H9 (cell line): ENCODE measurements around the gene PRDM5. TPM values are rescaled to one million over a fixed set of nuclear protein-coding genes. Genes with fewer than 3 reads are reported as not detected.

Experiments used
- DNase-seq: peaks from one replicate; pipeline ENCODE4 v3.0.0-alpha.2; 2017
- H2AFZ ChIP-seq: one replicate; pipeline ENCODE4 v1.6.1; 2013; ENCODE audit warnings: mild to moderate bottlenecking, low read length, control low read depth, moderate library complexity
- H2AK5ac ChIP-seq: 2 replicates; pipeline ENCODE4 v1.6.1; 2013; ENCODE audit warnings: low read length, control low read depth, mixed read lengths; ENCODE audit not compliant: insufficient read length
- H2BK120ac ChIP-seq: one replicate; pipeline ENCODE4 v1.6.1; 2013; ENCODE audit warnings: low read depth, mild to moderate bottlenecking, low read length, control low read depth, inconsistent platforms; ENCODE audit not compliant: poor library complexity, severe bottlenecking
- H2BK12ac ChIP-seq: 2 replicates; pipeline ENCODE4 v1.6.1; 2013; ENCODE audit warnings: low read length, control low read depth, mixed read lengths, low read depth; ENCODE audit not compliant: insufficient read length
- H2BK15ac ChIP-seq: 2 replicates; pipeline ENCODE4 v1.6.1; 2013; ENCODE audit warnings: low read depth, low read length, control low read depth
- H2BK20ac ChIP-seq: one replicate; pipeline ENCODE4 v1.6.1; 2013; ENCODE audit warnings: low read depth, mild to moderate bottlenecking, low read length, control low read depth, inconsistent platforms; ENCODE audit not compliant: poor library complexity, severe bottlenecking
- H2BK5ac ChIP-seq: 2 replicates; pipeline ENCODE4 v1.6.1; 2013; ENCODE audit warnings: low read length, control low read depth, mixed read lengths; ENCODE audit not compliant: insufficient read length
- H3K14ac ChIP-seq: 2 replicates; pipeline ENCODE4 v1.6.1; 2013; ENCODE audit warnings: low read length, control low read depth; ENCODE audit not compliant: insufficient read depth
- H3K18ac ChIP-seq: 2 replicates; pipeline ENCODE4 v1.6.1; 2013; ENCODE audit warnings: low read depth, mild to moderate bottlenecking, mixed read lengths, low read length, control low read depth; ENCODE audit not compliant: insufficient read length
- H3K23ac ChIP-seq: 2 replicates; pipeline ENCODE4 v1.6.1; 2013; ENCODE audit warnings: low read length, control low read depth, mixed read lengths, low read depth; ENCODE audit not compliant: insufficient read length
- H3K23me2 ChIP-seq: 2 replicates; pipeline ENCODE4 v1.6.1; 2013; ENCODE audit warnings: low read depth, mild to moderate bottlenecking, mixed read lengths, low read length, control low read depth; ENCODE audit not compliant: insufficient read length, poor library complexity, severe bottlenecking
- H3K27ac ChIP-seq: 2 replicates; pipeline ENCODE4 v1.5.1; 2013; ENCODE audit warnings: low read length, control low read depth, mixed read lengths, low read depth; ENCODE audit not compliant: insufficient read length
- H3K27me3 ChIP-seq: 2 replicates; pipeline ENCODE4 v1.6.1; 2013; ENCODE audit warnings: low read length, control low read depth, inconsistent platforms; ENCODE audit not compliant: insufficient read depth
- H3K4ac ChIP-seq: 2 replicates; pipeline ENCODE4 v1.6.1; 2013; ENCODE audit warnings: low read depth, mild to moderate bottlenecking, control low read depth, inconsistent platforms, low read length, moderate library complexity
- H3K4me1 ChIP-seq: 2 replicates; pipeline ENCODE4 v1.6.1; 2013; ENCODE audit warnings: low read length, control low read depth, inconsistent platforms; ENCODE audit not compliant: insufficient read depth
- H3K4me2 ChIP-seq: 2 replicates; pipeline ENCODE4 v1.6.1; 2013; ENCODE audit warnings: low read length, control low read depth, mixed read lengths; ENCODE audit not compliant: insufficient read length, insufficient read depth
- H3K56ac ChIP-seq: 2 replicates; pipeline ENCODE4 v1.6.1; 2013; ENCODE audit warnings: low read depth, mild to moderate bottlenecking, mixed read lengths, low read length, control low read depth; ENCODE audit not compliant: insufficient read length
- H3K79me1 ChIP-seq: 2 replicates; pipeline ENCODE4 v1.6.1; 2013; ENCODE audit warnings: low read depth, mild to moderate bottlenecking, moderate library complexity, low read length, control low read depth, inconsistent platforms; ENCODE audit not compliant: insufficient read depth, poor library complexity, severe bottlenecking
- H3K79me2 ChIP-seq: 2 replicates; pipeline ENCODE4 v1.6.1; 2013; ENCODE audit warnings: low read length, control low read depth, inconsistent platforms; ENCODE audit not compliant: insufficient read depth
- H3K9ac ChIP-seq: 2 replicates; pipeline ENCODE4 v1.6.1; 2013; ENCODE audit warnings: low read length, control low read depth, mixed read lengths; ENCODE audit not compliant: insufficient read length; ENCODE audit errors: extremely low read depth
- H3K9me3 ChIP-seq: one replicate; pipeline ENCODE4 v1.6.1; 2013; ENCODE audit warnings: low read depth, low read length, inconsistent platforms; ENCODE audit not compliant: control insufficient read depth
- H3T11ph ChIP-seq: one replicate; pipeline ENCODE4 v1.6.1; 2013; ENCODE audit warnings: mild to moderate bottlenecking, low read length, control low read depth, inconsistent platforms
- H4K20me1 ChIP-seq: one replicate; pipeline ENCODE4 v1.6.1; 2013; ENCODE audit not compliant: control insufficient read depth, insufficient read length, insufficient read depth
- H4K5ac ChIP-seq: 2 replicates; pipeline ENCODE4 v1.6.1; 2013; ENCODE audit warnings: low read depth, mild to moderate bottlenecking, mixed read lengths, low read length, control low read depth; ENCODE audit not compliant: insufficient read length
- H4K8ac ChIP-seq: replicated peaks from 2 replicates; pipeline ENCODE4 v1.6.1; 2013; ENCODE audit warnings: low read length, control low read depth, mixed read lengths, low read depth; ENCODE audit not compliant: insufficient read length
- H4K91ac ChIP-seq: 2 replicates; pipeline ENCODE4 v1.6.1; 2013; ENCODE audit warnings: low read depth, mild to moderate bottlenecking, moderate library complexity, mixed read lengths, low read length, control low read depth; ENCODE audit not compliant: insufficient read length
- H3K27ac Mint-ChIP-seq, 3 experiments: 2 replicates in 2 of 3; 3 replicates in 1 of 3; pipeline ENCODE4 v1.8.0; 2020 to 2021; ENCODE audit warnings: mixed read lengths in 3 of 3, mild to moderate bottlenecking in 1 of 3, moderate library complexity in 1 of 3
- H3K27me3 Mint-ChIP-seq: 2 replicates; pipeline ENCODE4 v1.8.0; 2021; ENCODE audit warnings: low read depth, mild to moderate bottlenecking, moderate library complexity, mixed read lengths
- H3K36me3 Mint-ChIP-seq, 3 experiments: 2 replicates in 2 of 3; 3 replicates in 1 of 3; pipeline ENCODE4 v1.8.0; 2020 to 2021; ENCODE audit warnings: low read depth in 3 of 3, mixed read lengths in 3 of 3; ENCODE audit not compliant: insufficient read depth in 1 of 3
- H3K4me1 Mint-ChIP-seq, 2 experiments: 2 replicates each; pipeline ENCODE4 v1.8.0; 2020; ENCODE audit warnings: mixed read lengths in 2 of 2
- H3K4me3 Mint-ChIP-seq, 2 experiments: 2 replicates in 1 of 2; 3 replicates in 1 of 2; pipeline ENCODE4 v1.8.0; 2020 to 2021; ENCODE audit warnings: mild to moderate bottlenecking in 2 of 2, mixed read lengths in 2 of 2, moderate library complexity in 1 of 2
- H3K9me3 Mint-ChIP-seq, 2 experiments: 2 replicates in 1 of 2; 3 replicates in 1 of 2; pipeline ENCODE4 v1.8.0; 2020; ENCODE audit warnings: mild to moderate bottlenecking in 2 of 2, mixed read lengths in 2 of 2, moderate library complexity in 1 of 2
- WGBS: extraction: QIAGEN DNeasy Blood & Tissue Kit; methylation state at CpG from one replicate; pipeline ENCODE4 v1.1.7; 2013; ENCODE audit warnings: missing lambda C conversion rate, low lambda C conversion rate, mixed read lengths; ENCODE audit not compliant: insufficient read length; ENCODE audit errors: extremely low coverage; 5-methylcytosine and 5-hydroxymethylcytosine counted together
- total RNA-seq: library from RNA; stranded (reverse); gene quantifications from 2 replicates; pipeline ENCODE4 v1.2.1, GENCODE V29; 2021
- TF ChIP-seq, protein P1 (sequence below): fragments of 200-600 bp; sonication (generic); conservative IDR thresholded peaks from 3 replicates; pipeline ENCODE4 v1.8.0; 2021; ENCODE audit warnings: antibody characterized with exemption, mild to moderate bottlenecking

PRDM5 gene
- total RNA-seq, 1 experiment from 2014 or later, result 21.7 TPM

DNA sequence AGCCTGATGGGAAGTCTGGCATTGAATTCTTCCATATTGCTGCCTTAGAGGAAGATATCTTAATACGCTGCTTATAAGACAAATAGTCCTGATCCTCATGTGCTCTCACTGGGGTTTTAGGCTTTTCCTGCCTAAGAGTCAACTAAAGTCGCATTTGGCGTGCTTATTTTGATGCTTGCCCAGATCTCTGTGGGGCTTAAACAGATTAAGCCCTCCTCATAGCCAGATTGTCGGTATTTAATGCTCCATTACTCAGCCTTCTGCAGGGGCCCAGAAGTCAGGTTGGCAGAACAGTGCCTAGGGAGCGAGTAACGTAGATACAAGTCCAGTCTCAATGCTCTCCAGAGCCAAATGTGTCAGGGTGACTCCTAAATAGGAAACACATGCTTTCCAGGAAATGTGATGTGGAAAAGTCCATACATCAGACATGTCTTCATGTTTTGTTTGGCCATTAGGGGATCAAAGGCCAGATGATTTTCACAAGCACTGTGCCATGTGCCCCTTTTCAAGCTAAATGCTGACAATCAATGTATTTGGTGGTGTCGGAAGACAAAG lies 262.8 kb downstream of the PRDM5 start:
- no peak overlapping the region for H3K27ac ChIP-seq
- no peak overlapping the region for H3K4ac ChIP-seq
- no peaks in the 10 kb centered on the region for H3K9me3 ChIP-seq
- peak overlapping the region; percentile 47 for H4K5ac ChIP-seq
- no peak overlapping the region for H2AK5ac ChIP-seq
- H3K4me2 ChIP-seq, result no peak overlapping the region
- no peak overlapping the region for H3K27ac Mint-ChIP-seq
- H4K20me1 ChIP-seq, result no peaks in the 10 kb centered on the region
- H3K4me3 Mint-ChIP-seq, result no peak overlapping the region
- TF ChIP-seq, protein P1, sequence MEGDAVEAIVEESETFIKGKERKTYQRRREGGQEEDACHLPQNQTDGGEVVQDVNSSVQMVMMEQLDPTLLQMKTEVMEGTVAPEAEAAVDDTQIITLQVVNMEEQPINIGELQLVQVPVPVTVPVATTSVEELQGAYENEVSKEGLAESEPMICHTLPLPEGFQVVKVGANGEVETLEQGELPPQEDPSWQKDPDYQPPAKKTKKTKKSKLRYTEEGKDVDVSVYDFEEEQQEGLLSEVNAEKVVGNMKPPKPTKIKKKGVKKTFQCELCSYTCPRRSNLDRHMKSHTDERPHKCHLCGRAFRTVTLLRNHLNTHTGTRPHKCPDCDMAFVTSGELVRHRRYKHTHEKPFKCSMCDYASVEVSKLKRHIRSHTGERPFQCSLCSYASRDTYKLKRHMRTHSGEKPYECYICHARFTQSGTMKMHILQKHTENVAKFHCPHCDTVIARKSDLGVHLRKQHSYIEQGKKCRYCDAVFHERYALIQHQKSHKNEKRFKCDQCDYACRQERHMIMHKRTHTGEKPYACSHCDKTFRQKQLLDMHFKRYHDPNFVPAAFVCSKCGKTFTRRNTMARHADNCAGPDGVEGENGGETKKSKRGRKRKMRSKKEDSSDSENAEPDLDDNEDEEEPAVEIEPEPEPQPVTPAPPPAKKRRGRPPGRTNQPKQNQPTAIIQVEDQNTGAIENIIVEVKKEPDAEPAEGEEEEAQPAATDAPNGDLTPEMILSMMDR, result no peak
- H3K4me1 ChIP-seq, result no peaks in the 10 kb centered on the region
- no peak overlapping the region for H2BK120ac ChIP-seq
- no peak overlapping the region for H3K23ac ChIP-seq
- H3K14ac ChIP-seq, result no peak overlapping the region
- no peak overlapping the region for H3T11ph ChIP-seq
- H4K91ac ChIP-seq, result no peak overlapping the region
- no peak overlapping the region for H2BK5ac ChIP-seq
- no peak overlapping the region for H3K18ac ChIP-seq
- H3K27me3 Mint-ChIP-seq, result no peaks in the 10 kb centered on the region
- H3K4me1 Mint-ChIP-seq, result no peaks in the 10 kb centered on the region
- no peaks in the 10 kb centered on the region for H3K27me3 ChIP-seq
- WGBS, result no CpG with 5 or more reads among the region's 7 CpGs
- H2BK20ac ChIP-seq, result no peak overlapping the region
- no peak for DNase-seq
- no peak overlapping the region for H2BK15ac ChIP-seq
- H2BK12ac ChIP-seq, result no peak overlapping the region
- H3K9me3 Mint-ChIP-seq, result peaks cover 0 to 3% of the 10 kb centered on the region in 2 experiments; a peak in 2 of 5 replicates
- no peaks in the 10 kb centered on the region for H3K23me2 ChIP-seq
- H3K79me1 ChIP-seq, result no peaks in the 10 kb centered on the region
- H3K56ac ChIP-seq, result no peak overlapping the region
- H3K79me2 ChIP-seq, result no peaks in the 10 kb centered on the region
- H3K9ac ChIP-seq, result no peak overlapping the region
- H3K36me3 Mint-ChIP-seq, result no peaks in the 10 kb centered on the region
- H2AFZ ChIP-seq, result no peak overlapping the region
- H4K8ac ChIP-seq, result no peak overlapping the region
